Liver (tissue), 9 donors: Measurements from ENCODE around the gene ORMDL2. TPM values are rescaled to one million over a fixed set of nuclear protein-coding genes. Genes with fewer than 3 reads are reported as not detected.

ENCODE experiments used
- DNase-seq: peaks from one replicate; pipeline ENCODE4 v3.0.0-alpha.2; 2017; ENCODE audit warnings: low spot score
- H3K27ac ChIP-seq, 2 donors: one replicate each; pipeline ENCODE4 v1.7.0; 2013; ENCODE audit warnings: inconsistent platforms in 2 of 2, low read length in 2 of 2, control low read depth in 1 of 2, low read depth in 1 of 2, mild to moderate bottlenecking in 1 of 2
- H3K27me3 ChIP-seq, 4 donors: one replicate each; pipeline versions ENCODE4 v1.6.1 to v1.7.0; 2013; ENCODE audit warnings: low read length in 3 of 4, inconsistent platforms in 1 of 4, mild to moderate bottlenecking in 1 of 4, moderate library complexity in 1 of 4; ENCODE audit not compliant: control insufficient read depth in 4 of 4, insufficient read depth in 4 of 4
- H3K36me3 ChIP-seq, 4 donors: one replicate each; pipeline versions ENCODE4 v1.6.1 to v1.7.0; 2013; ENCODE audit warnings: low read length in 3 of 4, mild to moderate bottlenecking in 3 of 4, low read depth in 1 of 4, moderate library complexity in 1 of 4; ENCODE audit not compliant: control insufficient read depth in 4 of 4, insufficient read depth in 3 of 4
- H3K4me1 ChIP-seq, 4 donors: one replicate each; pipeline versions ENCODE4 v1.6.1 to v1.7.0; 2013; ENCODE audit warnings: low read length in 3 of 4, mild to moderate bottlenecking in 3 of 4, moderate library complexity in 1 of 4; ENCODE audit not compliant: control insufficient read depth in 4 of 4, insufficient read depth in 4 of 4
- H3K4me3 ChIP-seq, 3 donors: one replicate each; pipeline versions ENCODE4 v1.6.1 to v1.7.0; 2013; ENCODE audit warnings: low read length in 3 of 3, control low read depth in 1 of 3, low read depth in 1 of 3, mild to moderate bottlenecking in 1 of 3
- H3K9ac ChIP-seq, 2 donors: one replicate each; pipeline ENCODE4 v1.7.0; 2013; ENCODE audit warnings: low read length in 2 of 2, mild to moderate bottlenecking in 2 of 2, moderate library complexity in 2 of 2, control low read depth in 1 of 2, low read depth in 1 of 2
- H3K9me3 ChIP-seq, 4 donors: one replicate each; pipeline versions ENCODE4 v1.6.1 to v1.7.0; 2013; ENCODE audit warnings: low read length in 3 of 4; ENCODE audit not compliant: control insufficient read depth in 4 of 4
- EGR1 ChIP-seq, 2 donors: IDR thresholded peaks; 2 replicates each; pipeline ENCODE4 v1.6.1; 2016 to 2018; ENCODE audit warnings: antibody characterized with exemption in 2 of 2, low read depth in 2 of 2
- FOXA2 ChIP-seq: IDR thresholded peaks from 2 replicates; pipeline ENCODE4 v1.6.1; 2016; ENCODE audit warnings: antibody characterized with exemption
- HNF4A ChIP-seq, 2 donors: conservative IDR thresholded peaks; 2 replicates each; pipeline ENCODE4 v1.6.1; 2016; ENCODE audit warnings: antibody characterized with exemption in 2 of 2, mild to moderate bottlenecking in 2 of 2
- HNF4G ChIP-seq: IDR thresholded peaks from 2 replicates; pipeline ENCODE4 v1.6.1; 2016; ENCODE audit warnings: antibody characterized with exemption
- JUND ChIP-seq, 2 donors: IDR thresholded peaks; 2 replicates each; pipeline ENCODE4 v1.6.1; 2016; ENCODE audit warnings: antibody characterized with exemption in 2 of 2
- NR2F2 ChIP-seq: IDR thresholded peaks from 2 replicates; pipeline ENCODE4 v1.6.1; 2016; ENCODE audit warnings: antibody characterized with exemption
- RAD21 ChIP-seq, 2 donors: IDR thresholded peaks; 2 replicates each; pipeline ENCODE4 v1.6.1; 2016; ENCODE audit warnings: antibody characterized with exemption in 2 of 2, mild to moderate bottlenecking in 2 of 2
- RXRA ChIP-seq, 2 donors: IDR thresholded peaks; 2 replicates each; pipeline ENCODE4 v1.6.1; 2017 to 2018; ENCODE audit warnings: antibody characterized with exemption in 2 of 2, mild to moderate bottlenecking in 1 of 2
- SP1 ChIP-seq: IDR thresholded peaks from 2 replicates; pipeline ENCODE4 v1.6.1; 2018; ENCODE audit warnings: antibody characterized with exemption, mild to moderate bottlenecking
- TAF1 ChIP-seq: conservative IDR thresholded peaks from 2 replicates; pipeline ENCODE4 v1.6.1; 2016; ENCODE audit warnings: antibody characterized with exemption, mild to moderate bottlenecking
- WGBS: extraction: QIAGEN DNeasy Blood & Tissue Kit; methylation state at CpG from one replicate; pipeline ENCODE4 v1.1.7; 2013; 5-methylcytosine and 5-hydroxymethylcytosine counted together
- polyA plus RNA-seq, 2 donors: library from polyadenylated mRNA; stranded (reverse) in 1 of 2; unstranded in 1 of 2; fragments of 200-250 nt in 1 of 2; fragments of >200 nt in 1 of 2; fragmentation: Nextera tagmentation in 1 of 2; extraction: Ambion mirVana in 1 of 2; gene quantifications; one replicate each; pipeline versions ENCODE4 v1.2.1 to v1.2.3, GENCODE V29; 2013 to 2015
- total RNA-seq, 2 donors: library from RNA; depleted of rRNA; stranded (reverse); fragments of >200 nt; gene quantifications; one replicate each; pipeline ENCODE4 v1.2.3, GENCODE V29; 2014
- TF ChIP-seq, protein P1 (sequence below): IDR thresholded peaks from 2 replicates; pipeline ENCODE4 v1.6.1; 2016; ENCODE audit warnings: antibody characterized with exemption
- TF ChIP-seq, protein P2 (sequence below): IDR thresholded peaks from 2 replicates; pipeline ENCODE4 v1.6.1; 2016; ENCODE audit warnings: antibody characterized with exemption, mild to moderate bottlenecking
- TF ChIP-seq, protein P3 (sequence below): fragments of 150-350 bp; IDR thresholded peaks from 2 replicates; pipeline ENCODE4 v1.5.1; 2017; ENCODE audit warnings: improper control_type of control experiment, low read depth, low read length; ENCODE audit not compliant: missing input control
- TF ChIP-seq, protein P4 (sequence below): IDR thresholded peaks from 2 replicates; pipeline ENCODE4 v1.6.1; 2016; ENCODE audit warnings: antibody characterized with exemption
- donor health status: healthy.
- donor health status: healthy.
- donor health status: healthy.
- donor health status: healthy.
- donor health status: healthy.

ORMDL2 gene
- total and polyA plus RNA-seq, 4 donors: 12.8 to 54.2 (median 24.4) TPM

DNA sequence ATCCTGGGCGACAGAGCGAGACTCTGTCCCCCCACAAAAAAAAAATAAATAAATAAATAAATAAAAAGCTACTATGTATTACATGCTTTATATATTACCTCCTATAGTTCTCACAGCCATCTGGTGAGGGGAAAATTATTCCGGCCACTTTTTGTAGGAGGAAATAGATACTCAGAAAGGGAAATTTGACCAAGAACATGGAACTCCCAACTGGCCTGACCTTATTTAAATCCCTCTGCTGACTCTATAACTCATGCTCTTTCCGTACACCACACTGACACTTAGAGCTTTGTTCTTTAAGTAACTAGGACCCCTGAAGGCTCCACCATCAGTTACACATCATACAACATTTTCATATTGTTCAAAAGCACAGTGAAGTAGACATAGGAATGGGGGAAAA is 27.1 kb downstream of the ORMDL2 start:
- H3K27me3 ChIP-seq: no peaks in the 10 kb centered on the region
- H3K4me3 ChIP-seq: no peak overlapping the region
- no peaks in the 10 kb centered on the region for H3K36me3 ChIP-seq
- no peaks in the 10 kb centered on the region for H3K4me1 ChIP-seq
- no peak overlapping the region for H3K27ac ChIP-seq
- WGBS: 90% methylated on average over 4 of the region's 4 CpGs
- TF ChIP-seq FOXA2 (no peak), TAF1 (no peak)
- TF ChIP-seq, protein P1, sequence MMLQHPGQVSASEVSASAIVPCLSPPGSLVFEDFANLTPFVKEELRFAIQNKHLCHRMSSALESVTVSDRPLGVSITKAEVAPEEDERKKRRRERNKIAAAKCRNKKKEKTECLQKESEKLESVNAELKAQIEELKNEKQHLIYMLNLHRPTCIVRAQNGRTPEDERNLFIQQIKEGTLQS: no peak
- TF ChIP-seq, protein P2, sequence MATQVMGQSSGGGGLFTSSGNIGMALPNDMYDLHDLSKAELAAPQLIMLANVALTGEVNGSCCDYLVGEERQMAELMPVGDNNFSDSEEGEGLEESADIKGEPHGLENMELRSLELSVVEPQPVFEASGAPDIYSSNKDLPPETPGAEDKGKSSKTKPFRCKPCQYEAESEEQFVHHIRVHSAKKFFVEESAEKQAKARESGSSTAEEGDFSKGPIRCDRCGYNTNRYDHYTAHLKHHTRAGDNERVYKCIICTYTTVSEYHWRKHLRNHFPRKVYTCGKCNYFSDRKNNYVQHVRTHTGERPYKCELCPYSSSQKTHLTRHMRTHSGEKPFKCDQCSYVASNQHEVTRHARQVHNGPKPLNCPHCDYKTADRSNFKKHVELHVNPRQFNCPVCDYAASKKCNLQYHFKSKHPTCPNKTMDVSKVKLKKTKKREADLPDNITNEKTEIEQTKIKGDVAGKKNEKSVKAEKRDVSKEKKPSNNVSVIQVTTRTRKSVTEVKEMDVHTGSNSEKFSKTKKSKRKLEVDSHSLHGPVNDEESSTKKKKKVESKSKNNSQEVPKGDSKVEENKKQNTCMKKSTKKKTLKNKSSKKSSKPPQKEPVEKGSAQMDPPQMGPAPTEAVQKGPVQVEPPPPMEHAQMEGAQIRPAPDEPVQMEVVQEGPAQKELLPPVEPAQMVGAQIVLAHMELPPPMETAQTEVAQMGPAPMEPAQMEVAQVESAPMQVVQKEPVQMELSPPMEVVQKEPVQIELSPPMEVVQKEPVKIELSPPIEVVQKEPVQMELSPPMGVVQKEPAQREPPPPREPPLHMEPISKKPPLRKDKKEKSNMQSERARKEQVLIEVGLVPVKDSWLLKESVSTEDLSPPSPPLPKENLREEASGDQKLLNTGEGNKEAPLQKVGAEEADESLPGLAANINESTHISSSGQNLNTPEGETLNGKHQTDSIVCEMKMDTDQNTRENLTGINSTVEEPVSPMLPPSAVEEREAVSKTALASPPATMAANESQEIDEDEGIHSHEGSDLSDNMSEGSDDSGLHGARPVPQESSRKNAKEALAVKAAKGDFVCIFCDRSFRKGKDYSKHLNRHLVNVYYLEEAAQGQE: no peak
- H3K9me3 ChIP-seq: no peaks in the 10 kb centered on the region
- H3K9ac ChIP-seq: no peak overlapping the region
- no peak for DNase-seq

DNA sequence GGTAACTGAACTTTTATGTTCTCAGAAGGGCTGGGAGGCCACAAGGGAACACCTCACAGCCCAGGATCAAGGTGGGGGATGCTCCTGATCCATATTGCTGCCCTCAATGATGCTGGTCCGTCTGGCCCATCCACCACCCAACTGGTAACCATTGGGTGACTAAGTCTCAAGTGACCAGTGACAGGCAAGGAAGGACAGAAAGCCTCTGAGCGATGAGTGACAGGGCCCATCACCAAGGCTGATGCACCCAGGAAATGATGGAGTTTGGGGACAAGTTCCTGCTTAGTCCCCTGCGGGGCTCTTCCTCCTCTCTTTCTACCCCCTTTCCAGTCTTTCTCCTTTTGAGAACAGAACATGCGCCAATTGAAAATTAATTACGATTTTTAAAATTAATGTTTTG is 27.5 kb downstream of the ORMDL2 start:
- Histone ChIP-seq H3K27me3 (no peaks in the 10 kb centered on the region), H3K9ac (no peak overlapping the region), H3K4me1 (no peaks in the 10 kb centered on the region), H3K27ac (no peak overlapping the region), H3K9me3 (no peaks in the 10 kb centered on the region), H3K4me3 (no peak overlapping the region), H3K36me3 (no peaks in the 10 kb centered on the region)
- TF ChIP-seq, protein P3, sequence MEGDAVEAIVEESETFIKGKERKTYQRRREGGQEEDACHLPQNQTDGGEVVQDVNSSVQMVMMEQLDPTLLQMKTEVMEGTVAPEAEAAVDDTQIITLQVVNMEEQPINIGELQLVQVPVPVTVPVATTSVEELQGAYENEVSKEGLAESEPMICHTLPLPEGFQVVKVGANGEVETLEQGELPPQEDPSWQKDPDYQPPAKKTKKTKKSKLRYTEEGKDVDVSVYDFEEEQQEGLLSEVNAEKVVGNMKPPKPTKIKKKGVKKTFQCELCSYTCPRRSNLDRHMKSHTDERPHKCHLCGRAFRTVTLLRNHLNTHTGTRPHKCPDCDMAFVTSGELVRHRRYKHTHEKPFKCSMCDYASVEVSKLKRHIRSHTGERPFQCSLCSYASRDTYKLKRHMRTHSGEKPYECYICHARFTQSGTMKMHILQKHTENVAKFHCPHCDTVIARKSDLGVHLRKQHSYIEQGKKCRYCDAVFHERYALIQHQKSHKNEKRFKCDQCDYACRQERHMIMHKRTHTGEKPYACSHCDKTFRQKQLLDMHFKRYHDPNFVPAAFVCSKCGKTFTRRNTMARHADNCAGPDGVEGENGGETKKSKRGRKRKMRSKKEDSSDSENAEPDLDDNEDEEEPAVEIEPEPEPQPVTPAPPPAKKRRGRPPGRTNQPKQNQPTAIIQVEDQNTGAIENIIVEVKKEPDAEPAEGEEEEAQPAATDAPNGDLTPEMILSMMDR: no peak
- TF ChIP-seq NR2F2 (no peak), SP1 (no peak), HNF4A (conservative IDR thresholded peaks at IDR 0.05) (no peak), EGR1 (IDR thresholded peaks at IDR 0.05; ENCODE audit: low read depth in 2 of 2) (no peak), RAD21 (IDR thresholded peaks at IDR 0.05) (no peak), HNF4G (no peak), RXRA (IDR thresholded peaks at IDR 0.05) (no peak), JUND (IDR thresholded peaks at IDR 0.05) (no peak)
- TF ChIP-seq, protein P4, sequence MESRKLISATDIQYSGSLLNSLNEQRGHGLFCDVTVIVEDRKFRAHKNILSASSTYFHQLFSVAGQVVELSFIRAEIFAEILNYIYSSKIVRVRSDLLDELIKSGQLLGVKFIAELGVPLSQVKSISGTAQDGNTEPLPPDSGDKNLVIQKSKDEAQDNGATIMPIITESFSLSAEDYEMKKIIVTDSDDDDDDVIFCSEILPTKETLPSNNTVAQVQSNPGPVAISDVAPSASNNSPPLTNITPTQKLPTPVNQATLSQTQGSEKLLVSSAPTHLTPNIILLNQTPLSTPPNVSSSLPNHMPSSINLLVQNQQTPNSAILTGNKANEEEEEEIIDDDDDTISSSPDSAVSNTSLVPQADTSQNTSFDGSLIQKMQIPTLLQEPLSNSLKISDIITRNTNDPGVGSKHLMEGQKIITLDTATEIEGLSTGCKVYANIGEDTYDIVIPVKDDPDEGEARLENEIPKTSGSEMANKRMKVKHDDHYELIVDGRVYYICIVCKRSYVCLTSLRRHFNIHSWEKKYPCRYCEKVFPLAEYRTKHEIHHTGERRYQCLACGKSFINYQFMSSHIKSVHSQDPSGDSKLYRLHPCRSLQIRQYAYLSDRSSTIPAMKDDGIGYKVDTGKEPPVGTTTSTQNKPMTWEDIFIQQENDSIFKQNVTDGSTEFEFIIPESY: no peak
- 89% methylated on average over 5 of the region's 5 CpGs for WGBS
- no peak for DNase-seq
